Neural cell (in vitro differentiated cells): ENCODE measurements around the gene ATP5ME. TPM values are rescaled to one million over a fixed set of nuclear protein-coding genes. Genes with fewer than 3 reads are reported as not detected.

Experiments
- H2AFZ ChIP-seq: fragments of 200-600, 300-800 bp; sonication (generic), shearing (Covaris generic); 2 replicates; pipeline ENCODE4 v1.6.0; 2014; ENCODE audit warnings: low read depth, mild to moderate bottlenecking, antibody characterized with exemption, low read length, moderate library complexity
- H3F3A ChIP-seq: fragments of 200-600 bp; shearing (Covaris generic); 2 replicates; pipeline ENCODE4 v1.6.1; 2016; ENCODE audit warnings: mild to moderate bottlenecking, moderate library complexity, mixed read lengths, antibody characterized with exemption, low read length; ENCODE audit not compliant: insufficient read depth, poor library complexity, severe bottlenecking
- H3K27ac ChIP-seq: fragments of 200-600, 300-800 bp; sonication (generic), shearing (Covaris generic); 2 replicates; pipeline ENCODE4 v1.5.1; 2014; ENCODE audit warnings: mild to moderate bottlenecking, low read length, moderate library complexity
- H3K27me3 ChIP-seq: fragments of 300-800, 200-600 bp; sonication (generic), shearing (Covaris generic); 2 replicates; pipeline ENCODE4 v1.6.0; 2014; ENCODE audit warnings: mild to moderate bottlenecking, low read depth, low read length, moderate library complexity; ENCODE audit not compliant: insufficient read depth
- H3K36me3 ChIP-seq: fragments of 300-800, 200-600 bp; sonication (generic), shearing (Covaris generic); 2 replicates; pipeline ENCODE4 v1.5.1; 2014; ENCODE audit warnings: mild to moderate bottlenecking, antibody characterized with exemption, low read length, moderate library complexity; ENCODE audit not compliant: insufficient read depth
- H3K4me2 ChIP-seq: fragments of 300-800, 200-600 bp; sonication (generic), shearing (Covaris generic); 2 replicates; pipeline ENCODE4 v1.6.0; 2014; ENCODE audit warnings: mild to moderate bottlenecking, low read length
- H3K4me3 ChIP-seq: fragments of 300-800, 200-600 bp; sonication (generic), shearing (Covaris generic); 2 replicates; pipeline ENCODE4 v1.5.1; 2014; ENCODE audit warnings: mild to moderate bottlenecking, low read length, moderate library complexity
- H3K79me2 ChIP-seq: fragments of 200-600 bp; shearing (Covaris generic); replicated peaks from 2 replicates; pipeline ENCODE4 v1.6.0; 2014; ENCODE audit warnings: mild to moderate bottlenecking, low read length, moderate library complexity; ENCODE audit not compliant: insufficient read depth
- H3K9ac ChIP-seq: fragments of 300-800, 200-600 bp; sonication (generic), shearing (Covaris generic); 2 replicates; pipeline ENCODE4 v1.6.1; 2016; ENCODE audit warnings: mild to moderate bottlenecking, low read length, mixed read lengths
- H3K9me2 ChIP-seq: fragments of 200-600 bp; shearing (Covaris generic); 2 replicates; pipeline ENCODE4 v1.6.1; 2016; ENCODE audit warnings: mild to moderate bottlenecking, low read length, mixed read lengths; ENCODE audit not compliant: insufficient read depth
- H3K9me3 ChIP-seq: fragments of 200-600, 300-800 bp; sonication (generic), shearing (Covaris generic); 2 replicates; pipeline ENCODE4 v1.6.1; 2016; ENCODE audit warnings: mild to moderate bottlenecking, mixed run types, low read length, moderate library complexity, mixed read lengths
- H4K20me1 ChIP-seq: fragments of 200-600 bp; shearing (Covaris generic); 2 replicates; pipeline ENCODE4 v1.6.1; 2016; ENCODE audit warnings: mild to moderate bottlenecking, mixed run types; ENCODE audit not compliant: insufficient read depth
- CTCF ChIP-seq: fragments of 450-650 bp; IDR thresholded peaks from 2 replicates; pipeline ENCODE4 v1.5.1; 2014; ENCODE audit warnings: antibody characterized with exemption, mild to moderate bottlenecking, moderate library complexity; ENCODE audit not compliant: poor library complexity, severe bottlenecking
- EP300 ChIP-seq: fragments of 450-650 bp; conservative IDR thresholded peaks from 2 replicates; pipeline ENCODE4 v1.6.1; 2014; ENCODE audit warnings: antibody characterized with exemption, mild to moderate bottlenecking, moderate library complexity; ENCODE audit not compliant: poor library complexity, severe bottlenecking
- EZH2 ChIP-seq: fragments of 200-600, 300-800 bp; shearing (Covaris generic), sonication (generic); IDR thresholded peaks from 2 replicates; pipeline ENCODE4 v1.6.1; 2014; ENCODE audit warnings: antibody characterized with exemption, low read length, borderline replicate concordance, mild to moderate bottlenecking; ENCODE audit not compliant: insufficient read depth, poor library complexity, severe bottlenecking
- MXI1 ChIP-seq: fragments of 450-650 bp; conservative IDR thresholded peaks from 2 replicates; pipeline ENCODE4 v1.6.1; 2014; ENCODE audit warnings: antibody characterized with exemption, mild to moderate bottlenecking; ENCODE audit not compliant: poor library complexity, severe bottlenecking
- POLR2AphosphoS5 ChIP-seq: IDR thresholded peaks from 2 replicates; pipeline ENCODE4 v1.6.1; 2012
- RAD21 ChIP-seq: fragments of 450-650 bp; conservative IDR thresholded peaks from 2 replicates; pipeline ENCODE4 v1.6.1; 2014; ENCODE audit warnings: antibody characterized with exemption, mild to moderate bottlenecking, moderate library complexity
- SMC3 ChIP-seq: fragments of 450-650 bp; conservative IDR thresholded peaks from 2 replicates; pipeline ENCODE4 v1.6.1; 2014; ENCODE audit warnings: antibody characterized with exemption, mild to moderate bottlenecking, moderate library complexity; ENCODE audit not compliant: poor library complexity
- TAF1 ChIP-seq: IDR thresholded peaks from 2 replicates; pipeline ENCODE4 v1.6.1; 2012; ENCODE audit warnings: low read depth
- polyA plus RNA-seq: library from polyadenylated mRNA; depleted of rRNA; stranded (reverse); fragments of >200 nt; gene quantifications from 2 replicates; pipeline ENCODE4 v1.2.3, GENCODE V29; 2014
- TF ChIP-seq, protein P1 (sequence below): IDR thresholded peaks from 2 replicates; pipeline ENCODE4 v1.6.1; 2012; ENCODE audit warnings: borderline replicate concordance

Gene ATP5ME
- polyA plus RNA-seq, 1 donor from 2014 or later: 156 TPM

DNA sequence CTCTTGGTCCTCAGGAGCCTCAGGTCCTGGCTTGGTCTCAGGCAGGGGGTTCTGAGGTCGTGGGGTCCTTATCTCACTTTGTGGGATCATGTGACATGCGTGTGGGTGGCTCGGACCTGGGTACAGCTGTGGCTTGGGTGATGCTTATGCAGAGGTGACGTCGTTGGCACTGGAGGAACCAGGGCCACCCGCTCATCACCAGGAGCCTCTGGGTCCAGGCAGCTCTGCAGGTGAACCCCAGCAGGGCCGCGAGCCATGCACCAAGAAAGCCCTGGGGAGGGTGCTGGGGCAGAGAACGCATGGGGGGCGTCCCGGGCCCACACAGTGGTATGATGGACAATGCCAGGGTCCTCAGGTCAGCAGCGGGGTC lies 8.7 kb downstream of the ATP5ME start:
- H3K4me2 ChIP-seq: no peak overlapping the region
- H3F3A ChIP-seq: no peaks in the 10 kb centered on the region
- TF ChIP-seq POLR2AphosphoS5 (no peak), MXI1 (no peak), RAD21 (no peak), TAF1 (no peak), EP300 (no peak), CTCF (no peak), EZH2 (no peak), SMC3 (no peak)
- TF ChIP-seq, protein P1, sequence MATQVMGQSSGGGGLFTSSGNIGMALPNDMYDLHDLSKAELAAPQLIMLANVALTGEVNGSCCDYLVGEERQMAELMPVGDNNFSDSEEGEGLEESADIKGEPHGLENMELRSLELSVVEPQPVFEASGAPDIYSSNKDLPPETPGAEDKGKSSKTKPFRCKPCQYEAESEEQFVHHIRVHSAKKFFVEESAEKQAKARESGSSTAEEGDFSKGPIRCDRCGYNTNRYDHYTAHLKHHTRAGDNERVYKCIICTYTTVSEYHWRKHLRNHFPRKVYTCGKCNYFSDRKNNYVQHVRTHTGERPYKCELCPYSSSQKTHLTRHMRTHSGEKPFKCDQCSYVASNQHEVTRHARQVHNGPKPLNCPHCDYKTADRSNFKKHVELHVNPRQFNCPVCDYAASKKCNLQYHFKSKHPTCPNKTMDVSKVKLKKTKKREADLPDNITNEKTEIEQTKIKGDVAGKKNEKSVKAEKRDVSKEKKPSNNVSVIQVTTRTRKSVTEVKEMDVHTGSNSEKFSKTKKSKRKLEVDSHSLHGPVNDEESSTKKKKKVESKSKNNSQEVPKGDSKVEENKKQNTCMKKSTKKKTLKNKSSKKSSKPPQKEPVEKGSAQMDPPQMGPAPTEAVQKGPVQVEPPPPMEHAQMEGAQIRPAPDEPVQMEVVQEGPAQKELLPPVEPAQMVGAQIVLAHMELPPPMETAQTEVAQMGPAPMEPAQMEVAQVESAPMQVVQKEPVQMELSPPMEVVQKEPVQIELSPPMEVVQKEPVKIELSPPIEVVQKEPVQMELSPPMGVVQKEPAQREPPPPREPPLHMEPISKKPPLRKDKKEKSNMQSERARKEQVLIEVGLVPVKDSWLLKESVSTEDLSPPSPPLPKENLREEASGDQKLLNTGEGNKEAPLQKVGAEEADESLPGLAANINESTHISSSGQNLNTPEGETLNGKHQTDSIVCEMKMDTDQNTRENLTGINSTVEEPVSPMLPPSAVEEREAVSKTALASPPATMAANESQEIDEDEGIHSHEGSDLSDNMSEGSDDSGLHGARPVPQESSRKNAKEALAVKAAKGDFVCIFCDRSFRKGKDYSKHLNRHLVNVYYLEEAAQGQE: no peak
- H2AFZ ChIP-seq: no peak overlapping the region
- H3K4me3 ChIP-seq: no peak overlapping the region
- no peaks in the 10 kb centered on the region for H3K9me3 ChIP-seq
- no peaks in the 10 kb centered on the region for H3K79me2 ChIP-seq
- H3K36me3 ChIP-seq: no peaks in the 10 kb centered on the region
- H3K27ac ChIP-seq: no peak overlapping the region
- no peaks in the 10 kb centered on the region for H3K27me3 ChIP-seq
- no peak overlapping the region for H3K9ac ChIP-seq
- H4K20me1 ChIP-seq: no peaks in the 10 kb centered on the region
- H3K9me2 ChIP-seq: no peaks in the 10 kb centered on the region

- H3K79me2 ChIP-seq: no peaks in the 10 kb centered on the region
- H3F3A ChIP-seq: no peaks in the 10 kb centered on the region
- H3K9me3 ChIP-seq: no peaks in the 10 kb centered on the region
- no peak overlapping the region for H3K27ac ChIP-seq
- H3K9ac ChIP-seq: no peak overlapping the region
- no peak overlapping the region for H3K4me3 ChIP-seq
- no peak overlapping the region for H2AFZ ChIP-seq
- H3K9me2 ChIP-seq: no peaks in the 10 kb centered on the region
- no peaks in the 10 kb centered on the region for H3K27me3 ChIP-seq
- H4K20me1 ChIP-seq: no peaks in the 10 kb centered on the region
- H3K36me3 ChIP-seq: no peaks in the 10 kb centered on the region
- H3K4me2 ChIP-seq: no peak overlapping the region
- TF ChIP-seq RAD21 (no peak), SMC3 (no peak), EZH2 (no peak), MXI1 (no peak), CTCF (no peak), TAF1 (no peak), POLR2AphosphoS5 (no peak), EP300 (no peak)
- TF ChIP-seq, protein P1: no peak
Observed at GRCh38 chr4:664713-665231, 9.3 kb downstream of the ATP5ME start.
